ENCODE results near the gene CAMK1D. TPM values are rescaled to one million over a fixed set of nuclear protein-coding genes. Genes with fewer than 3 reads are reported as not detected.

CAMK1D gene
- total RNA-seq, 1 experiment from 2014 or later, result 6.0 TPM

DNA sequence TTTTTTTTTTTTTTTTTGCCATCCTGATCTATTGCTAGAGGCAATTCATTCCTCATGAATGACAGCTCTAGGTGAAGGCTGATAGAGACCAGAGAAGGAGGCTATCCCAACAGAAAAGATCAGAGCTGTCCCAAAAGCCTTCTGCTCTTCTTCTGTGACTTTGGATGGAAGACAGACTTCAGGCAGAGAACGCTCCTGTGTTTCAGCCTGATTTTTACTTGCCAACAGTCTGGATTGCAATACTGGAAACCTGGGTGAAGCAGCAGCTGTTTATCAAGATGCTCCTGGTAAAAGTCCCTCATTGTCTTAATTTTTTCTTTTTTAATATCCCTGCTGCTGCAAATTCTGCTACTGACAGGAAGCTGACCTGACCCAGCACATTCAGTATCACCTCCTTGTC is 432.6 kb downstream of the CAMK1D start:
- DNase-seq, result no peak
- no peaks in the 10 kb centered on the region for H3F3A ChIP-seq (ENCODE audit: insufficient read depth, low read depth)
- BruUV-seq (replicated peaks), result no TSS peak
- no peak overlapping the region for H3K27ac ChIP-seq
- H3K4me3 ChIP-seq, result no peak overlapping the region
- no peaks in the 10 kb centered on the region for H3K36me3 ChIP-seq (ENCODE audit: low read depth)
- intact Hi-C loops (cut with micrococcal nuclease; ENCODE audit: unreplicated experiment), result loop anchor here (5.0 kb wide), 1 partner anchor 120 kb away; no protein-coding TSS in a partner anchor
- no peak overlapping the region for H3K4me2 ChIP-seq
- POLR2A ChIA-PET (ENCODE audit: unreplicated experiment), result no interaction called here
- no peaks in the 10 kb centered on the region for H3K79me2 ChIP-seq (ENCODE audit: low read depth)
- no peaks in the 10 kb centered on the region for H3K27me3 ChIP-seq (ENCODE audit: insufficient read depth, low read depth)
- no peak overlapping the region for H2AFZ ChIP-seq
- H3K9me3 ChIP-seq (ENCODE audit: insufficient read depth, low read depth), result no peaks in the 10 kb centered on the region
- CTCF ChIA-PET, result interaction anchor here (0.5 kb wide), 1 partner anchor 78 kb away, joined by 4 read pairs; no protein-coding TSS in a partner anchor
- H3K4me1 ChIP-seq (replicated peaks; ENCODE audit: insufficient read depth), result no peaks in the 10 kb centered on the region
- TF ChIP-seq, protein P1, sequence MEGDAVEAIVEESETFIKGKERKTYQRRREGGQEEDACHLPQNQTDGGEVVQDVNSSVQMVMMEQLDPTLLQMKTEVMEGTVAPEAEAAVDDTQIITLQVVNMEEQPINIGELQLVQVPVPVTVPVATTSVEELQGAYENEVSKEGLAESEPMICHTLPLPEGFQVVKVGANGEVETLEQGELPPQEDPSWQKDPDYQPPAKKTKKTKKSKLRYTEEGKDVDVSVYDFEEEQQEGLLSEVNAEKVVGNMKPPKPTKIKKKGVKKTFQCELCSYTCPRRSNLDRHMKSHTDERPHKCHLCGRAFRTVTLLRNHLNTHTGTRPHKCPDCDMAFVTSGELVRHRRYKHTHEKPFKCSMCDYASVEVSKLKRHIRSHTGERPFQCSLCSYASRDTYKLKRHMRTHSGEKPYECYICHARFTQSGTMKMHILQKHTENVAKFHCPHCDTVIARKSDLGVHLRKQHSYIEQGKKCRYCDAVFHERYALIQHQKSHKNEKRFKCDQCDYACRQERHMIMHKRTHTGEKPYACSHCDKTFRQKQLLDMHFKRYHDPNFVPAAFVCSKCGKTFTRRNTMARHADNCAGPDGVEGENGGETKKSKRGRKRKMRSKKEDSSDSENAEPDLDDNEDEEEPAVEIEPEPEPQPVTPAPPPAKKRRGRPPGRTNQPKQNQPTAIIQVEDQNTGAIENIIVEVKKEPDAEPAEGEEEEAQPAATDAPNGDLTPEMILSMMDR (conservative IDR thresholded peaks at IDR 0.05), result no peak
- no peaks in the 10 kb centered on the region for H3K9me2 ChIP-seq (ENCODE audit: insufficient read depth)
- H4K20me1 ChIP-seq (ENCODE audit: insufficient read depth), result no peaks in the 10 kb centered on the region

DNA sequence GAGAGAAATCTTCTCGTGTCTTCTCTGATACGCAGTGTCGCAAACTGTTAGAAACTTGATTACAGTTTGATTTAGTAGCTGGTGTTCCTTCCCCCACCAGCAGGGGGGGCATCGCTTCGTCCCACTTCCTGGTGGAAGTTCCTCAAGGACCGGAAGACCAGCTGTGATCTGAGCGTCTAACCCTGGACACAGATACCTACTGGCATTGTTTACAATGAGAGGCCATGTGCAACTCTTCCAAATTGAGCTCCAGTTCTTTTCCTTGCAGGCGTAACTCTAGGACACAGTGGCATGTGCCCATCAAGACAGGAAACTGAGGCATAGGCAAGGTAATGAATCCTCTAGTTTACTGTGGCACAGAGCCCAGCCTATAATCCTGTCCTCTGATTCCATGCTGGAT is 433.2 kb downstream of the CAMK1D start:
- Histone ChIP-seq H2AFZ (no peak overlapping the region), H3K4me2 (no peak overlapping the region), H4K20me1 (ENCODE audit: insufficient read depth) (no peaks in the 10 kb centered on the region), H3K9me3 (ENCODE audit: insufficient read depth, low read depth) (no peaks in the 10 kb centered on the region), H3K79me2 (ENCODE audit: low read depth) (no peaks in the 10 kb centered on the region), H3K27ac (no peak overlapping the region), H3K9me2 (ENCODE audit: insufficient read depth) (no peaks in the 10 kb centered on the region), H3K27me3 (ENCODE audit: insufficient read depth, low read depth) (no peaks in the 10 kb centered on the region), H3K36me3 (ENCODE audit: low read depth) (no peaks in the 10 kb centered on the region), H3K4me1 (replicated peaks; ENCODE audit: insufficient read depth) (no peaks in the 10 kb centered on the region), H3K4me3 (no peak overlapping the region), H3F3A (ENCODE audit: insufficient read depth, low read depth) (no peaks in the 10 kb centered on the region)
- DNase-seq, result peak in 1 of 2 experiments; percentile 20
- POLR2A ChIA-PET (ENCODE audit: unreplicated experiment), result no interaction called here
- BruUV-seq (replicated peaks), result no TSS peak
- TF ChIP-seq EZH2 (IDR thresholded peaks at IDR 0.05; ENCODE audit: low read depth), result no peak
- TF ChIP-seq, protein P1 (conservative IDR thresholded peaks at IDR 0.05), result peak; percentile 77
- CTCF ChIA-PET, result interaction anchor here (0.5 to 0.6 kb wide), 3 partner anchors 43 to 233 kb away, joined by 3 to 7 read pairs (median 4); no protein-coding TSS in a partner anchor
- intact Hi-C loops (cut with micrococcal nuclease; ENCODE audit: unreplicated experiment), result loop anchor here (5.0 kb wide), 1 partner anchor 120 kb away; no protein-coding TSS in a partner anchor

DNA sequence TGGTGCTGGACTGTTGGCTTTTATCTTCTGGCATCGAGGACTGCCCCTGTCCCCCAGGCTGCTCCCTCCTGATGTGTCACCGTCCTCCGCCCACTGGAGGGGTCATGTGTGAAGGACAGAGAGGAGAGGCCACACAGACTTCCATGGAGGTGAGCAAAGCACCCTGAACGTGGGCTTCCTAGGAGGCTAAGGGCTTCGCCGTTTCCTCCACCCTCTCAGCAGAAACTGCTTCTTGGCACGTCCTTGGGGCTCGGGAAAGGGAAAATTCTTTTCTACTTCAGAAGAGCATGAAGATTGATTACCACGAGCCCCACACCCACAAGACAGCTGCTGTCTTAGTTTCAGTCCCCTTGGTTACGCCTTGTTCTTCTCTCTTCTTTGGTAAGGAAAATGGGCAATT is 433.9 kb downstream of the CAMK1D start:
- Histone ChIP-seq H3K9me2 (ENCODE audit: insufficient read depth) (no peaks in the 10 kb centered on the region), H3K27me3 (ENCODE audit: insufficient read depth, low read depth) (no peaks in the 10 kb centered on the region), H3K36me3 (ENCODE audit: low read depth) (no peaks in the 10 kb centered on the region), H3K4me1 (replicated peaks; ENCODE audit: insufficient read depth) (no peaks in the 10 kb centered on the region), H2AFZ (no peak overlapping the region), H3K27ac (no peak overlapping the region), H4K20me1 (ENCODE audit: insufficient read depth) (no peaks in the 10 kb centered on the region), H3F3A (ENCODE audit: insufficient read depth, low read depth) (no peaks in the 10 kb centered on the region), H3K9me3 (ENCODE audit: insufficient read depth, low read depth) (no peaks in the 10 kb centered on the region), H3K4me2 (no peak overlapping the region), H3K79me2 (ENCODE audit: low read depth) (no peaks in the 10 kb centered on the region), H3K4me3 (no peak overlapping the region)
- intact Hi-C loops (cut with micrococcal nuclease; ENCODE audit: unreplicated experiment), result loop anchor here (5.0 kb wide), 1 partner anchor 119 kb away; no protein-coding TSS in a partner anchor
- CTCF ChIA-PET, result no interaction called here
- POLR2A ChIA-PET (ENCODE audit: unreplicated experiment), result no interaction called here
- no peak for DNase-seq
- TF ChIP-seq, protein P1 (conservative IDR thresholded peaks at IDR 0.05), result no peak
- TF ChIP-seq EZH2 (IDR thresholded peaks at IDR 0.05; ENCODE audit: low read depth), result no peak
- BruUV-seq (replicated peaks), result no TSS peak

Data from PC-9 (cell line).